LNCaP clone FGC (cell line): ENCODE results near the gene TEX28.

Experiments
- DNase-seq: peaks from one replicate; pipeline ENCODE4 v3.0.0-alpha.2; 2011; ENCODE audit warnings: low read depth
- H3K4me3 ChIP-seq: 2 replicates; pipeline ENCODE4 v1.5.1; 2011; ENCODE audit warnings: mild to moderate bottlenecking, low read depth, low read length, control low read depth
- TF ChIP-seq, protein P1 (sequence below): IDR thresholded peaks from 2 replicates; pipeline ENCODE4 v1.5.1; 2012; ENCODE audit warnings: mild to moderate bottlenecking; ENCODE audit not compliant: control insufficient read depth, insufficient read depth; ENCODE audit errors: extremely low read depth

Gene TEX28

DNA sequence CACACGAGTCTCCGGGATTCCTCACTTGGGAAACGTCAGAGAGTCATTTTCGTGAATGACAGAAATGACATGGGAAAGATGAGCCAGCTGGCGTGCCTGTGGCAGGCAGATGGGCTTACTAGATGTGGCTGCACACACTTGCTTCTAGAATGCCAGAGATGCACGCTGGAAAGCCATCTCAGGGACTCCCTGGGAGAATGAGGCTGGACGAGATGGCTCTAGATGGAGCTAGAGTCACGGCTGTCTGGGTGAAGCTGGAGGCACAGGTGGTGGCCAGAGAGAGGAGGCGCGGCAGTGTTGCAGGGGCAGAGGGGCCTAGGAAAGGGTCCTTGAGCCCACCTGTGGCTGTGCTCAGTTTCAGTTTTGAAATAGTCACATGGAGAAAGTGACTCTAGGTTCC, 26.7 kb upstream of the TEX28 start:
- no peak for DNase-seq

DNA sequence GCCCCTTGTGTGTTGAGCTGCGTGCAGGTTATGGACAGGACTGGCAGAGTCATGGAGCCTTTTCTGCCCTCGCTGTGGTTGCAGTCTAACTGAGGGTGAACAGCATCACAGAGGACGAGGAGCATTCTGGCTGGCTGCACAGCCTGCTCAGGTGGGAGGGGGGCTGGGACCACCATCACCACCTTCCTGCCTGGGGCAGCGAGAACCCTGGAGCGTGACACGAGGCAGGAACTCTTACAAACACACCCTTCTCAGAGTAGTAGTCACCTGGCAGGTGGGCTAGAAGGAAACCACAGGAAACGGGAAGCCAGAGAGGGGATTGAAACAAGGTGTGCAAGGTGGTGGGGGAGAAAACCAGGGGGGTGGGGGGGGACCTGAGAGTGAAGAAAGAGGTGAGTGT, 26.2 kb upstream of the TEX28 start:
- TF ChIP-seq, protein P1, sequence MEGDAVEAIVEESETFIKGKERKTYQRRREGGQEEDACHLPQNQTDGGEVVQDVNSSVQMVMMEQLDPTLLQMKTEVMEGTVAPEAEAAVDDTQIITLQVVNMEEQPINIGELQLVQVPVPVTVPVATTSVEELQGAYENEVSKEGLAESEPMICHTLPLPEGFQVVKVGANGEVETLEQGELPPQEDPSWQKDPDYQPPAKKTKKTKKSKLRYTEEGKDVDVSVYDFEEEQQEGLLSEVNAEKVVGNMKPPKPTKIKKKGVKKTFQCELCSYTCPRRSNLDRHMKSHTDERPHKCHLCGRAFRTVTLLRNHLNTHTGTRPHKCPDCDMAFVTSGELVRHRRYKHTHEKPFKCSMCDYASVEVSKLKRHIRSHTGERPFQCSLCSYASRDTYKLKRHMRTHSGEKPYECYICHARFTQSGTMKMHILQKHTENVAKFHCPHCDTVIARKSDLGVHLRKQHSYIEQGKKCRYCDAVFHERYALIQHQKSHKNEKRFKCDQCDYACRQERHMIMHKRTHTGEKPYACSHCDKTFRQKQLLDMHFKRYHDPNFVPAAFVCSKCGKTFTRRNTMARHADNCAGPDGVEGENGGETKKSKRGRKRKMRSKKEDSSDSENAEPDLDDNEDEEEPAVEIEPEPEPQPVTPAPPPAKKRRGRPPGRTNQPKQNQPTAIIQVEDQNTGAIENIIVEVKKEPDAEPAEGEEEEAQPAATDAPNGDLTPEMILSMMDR: no peak
- DNase-seq: no peak
- no peak overlapping the region for H3K4me3 ChIP-seq

More for the DNA sequence above, 26.7 kb upstream of the TEX28 start:
- H3K4me3 ChIP-seq: no peak overlapping the region
- TF ChIP-seq, protein P1: no peak

DNA sequence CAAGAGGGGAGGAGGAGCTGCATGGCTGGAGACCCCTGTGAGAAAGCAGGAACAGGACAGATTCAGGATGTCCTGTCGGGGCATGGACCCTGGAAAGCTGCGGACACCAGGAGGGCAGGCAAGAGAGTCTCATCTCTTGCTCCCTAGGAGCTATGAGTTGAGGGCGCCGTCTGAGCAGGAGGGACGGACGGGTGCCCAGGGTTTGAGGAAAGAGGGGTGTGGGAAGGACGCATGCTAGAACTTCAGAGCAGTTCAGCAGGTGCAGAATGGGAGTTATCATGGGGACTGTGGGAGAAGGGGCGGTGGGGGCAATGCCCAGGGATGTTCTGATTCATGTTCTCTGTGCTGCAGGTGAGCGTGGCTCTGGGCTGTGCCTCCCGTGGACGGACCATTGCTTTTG, 25.5 kb upstream of the TEX28 start:
- no peak overlapping the region for H3K4me3 ChIP-seq
- TF ChIP-seq, protein P1: no peak
- no peak for DNase-seq

DNA sequence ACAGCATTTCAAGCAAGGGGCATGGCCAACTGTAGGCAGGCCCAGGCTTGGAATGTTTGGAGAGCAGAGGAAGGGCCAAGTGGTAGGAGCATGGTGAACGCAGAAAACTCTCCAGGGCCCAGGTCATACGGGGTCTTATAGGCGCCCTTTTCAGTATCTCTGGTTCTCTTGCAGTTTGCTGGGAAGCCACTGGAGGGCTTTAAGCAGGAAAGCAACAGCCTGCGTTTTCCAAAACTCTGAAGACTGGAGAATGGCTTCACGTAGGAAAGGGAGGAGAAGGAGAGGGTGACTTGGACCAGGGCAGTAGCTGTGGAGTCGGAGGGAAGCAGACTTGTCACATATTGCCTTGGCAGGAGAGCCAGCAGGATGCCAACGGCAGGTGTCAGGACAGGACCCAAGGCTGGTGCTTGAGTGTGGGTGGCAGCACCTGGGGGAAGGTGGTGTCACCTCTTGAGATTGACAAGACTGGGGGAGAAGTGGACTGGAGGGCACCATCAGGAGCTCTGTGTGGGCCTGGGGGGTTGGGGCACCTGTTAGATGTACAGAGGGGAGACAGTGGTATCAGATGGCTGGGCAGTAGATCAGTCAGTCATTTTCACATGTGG, 22.6 kb upstream of the TEX28 start:
- no peak for DNase-seq
- TF ChIP-seq, protein P1: peak; percentile 15; the same call in 1 of the 2 replicates
- H3K4me3 ChIP-seq: no peak overlapping the region

DNA sequence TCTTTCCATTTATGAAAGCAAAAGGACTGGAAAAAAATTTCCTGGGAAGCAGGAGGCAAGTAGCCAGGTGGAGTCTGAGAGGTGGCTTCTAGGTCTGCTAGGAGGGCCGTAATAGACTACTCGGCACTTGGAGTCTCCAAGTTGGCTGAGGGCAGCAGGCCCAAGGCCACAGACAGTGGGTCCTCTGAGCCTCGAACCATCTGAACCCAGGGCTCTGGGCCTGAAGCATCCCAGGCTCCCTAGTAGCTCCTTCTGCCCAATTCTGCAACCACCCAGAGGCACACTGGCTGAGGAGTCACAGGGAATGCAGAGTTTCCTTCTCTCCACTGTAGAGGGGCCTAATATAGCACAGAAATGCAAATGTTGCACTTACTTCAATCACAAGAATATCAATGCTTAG, 20.5 kb upstream of the TEX28 start:
- no peak overlapping the region for H3K4me3 ChIP-seq
- no peak for DNase-seq
- TF ChIP-seq, protein P1: no peak

DNA sequence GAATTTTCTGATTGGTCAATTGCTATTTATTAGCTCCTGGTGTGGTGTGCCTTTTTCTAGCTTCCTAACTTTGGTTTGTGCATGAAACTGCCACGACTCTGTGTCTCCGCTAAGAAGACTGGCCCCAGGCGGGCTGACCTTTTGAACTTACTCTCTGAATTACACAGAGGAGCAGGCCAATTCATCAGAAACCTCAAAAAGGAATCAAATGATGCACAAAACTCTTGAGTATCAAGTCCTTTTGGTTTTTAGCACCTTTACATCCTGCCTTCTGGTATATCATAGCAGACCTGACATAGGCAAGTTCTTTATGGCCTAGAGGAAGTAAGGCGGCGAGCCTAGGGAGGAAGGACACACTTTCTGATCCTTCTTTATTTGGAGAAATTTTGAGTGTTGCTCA, 18.2 kb upstream of the TEX28 start:
- H3K4me3 ChIP-seq: no peak overlapping the region
- no peak for DNase-seq
- TF ChIP-seq, protein P1: no peak

DNA sequence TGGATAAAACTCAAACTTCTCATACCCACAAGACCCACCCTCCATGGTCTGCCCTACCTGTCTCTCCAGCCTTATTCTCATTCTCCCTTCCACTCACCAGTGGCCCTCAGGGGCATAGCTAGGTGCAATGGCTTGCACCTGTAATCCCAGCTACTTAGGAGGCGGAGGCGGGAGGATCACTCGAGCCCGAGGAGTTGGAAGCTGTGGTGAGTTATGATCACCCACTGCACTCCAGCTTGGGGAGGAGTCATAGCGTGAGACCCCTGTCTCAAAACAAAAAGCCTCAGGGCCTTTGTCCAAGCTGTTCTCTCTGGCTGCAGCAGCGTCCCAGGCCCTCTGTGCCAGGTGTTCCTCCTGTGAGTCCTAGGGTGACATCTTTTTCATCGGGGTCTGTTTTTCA, 17.2 kb upstream of the TEX28 start:
- H3K4me3 ChIP-seq: no peak overlapping the region
- DNase-seq: no peak
- TF ChIP-seq, protein P1: no peak
